Heart left ventricle (tissue), 13 donors: ENCODE data around the gene RPS19.

Experiments
- CTCF ChIP-seq, 12 donors: fragments of 200-600 bp; sonication (generic) in 4 of 12; IDR thresholded peaks; one replicate each; pipeline versions ENCODE4 v1.5.0 to v1.8.0; 2018 to 2022; ENCODE audit warnings: antibody characterized with exemption in 12 of 12, mild to moderate bottlenecking in 5 of 12
- POLR2A ChIP-seq, 2 donors: fragments of 450-650 bp; IDR thresholded peaks; one replicate each; pipeline ENCODE4 v1.6.1; 2017; ENCODE audit warnings: antibody characterized with exemption in 2 of 2, mild to moderate bottlenecking in 2 of 2, moderate library complexity in 2 of 2
- donor health status: ischemic (EF 13 %, LVEDD 7.1; RV severe dilation, severe dysfunction).
- donor health status: DM: no; HTN: yes; CAD: no.
- donor health status: DM: no; HTN: no; CAD: no.
- donor health status: ischemic (EF 25% LVEDD 6.9; RV normal size, moderate dysfunction).
- donor health status: ischemic (EF 25% LVEDD 5.7; RV mildly dilated, moderate dysfunction).
- donor health status: ischemic (EF 35%, LVEDD 5.7; RV mildly dilated, moderate dysfunction).
- donor health status: nonischemic (EF 11% LVEDD 7.7; RV severe dilation, severe dysfunction).
- donor health status: DM: yes; HTN: yes; CAD: no.
- donor health status: PGD.
- donor health status: ischemic (EF 29% LVEDD 5.4; RV normal size, mild dysfunction).
- donor health status: nonischemic (EF 23%, LVEDD 6.1; RV moderate dilation, normal function).

GRCh38 chr19:41868989-41869300, 8.9 kb downstream of the RPS19 start:
- no peak for TF ChIP-seq CTCF (IDR thresholded peaks at IDR 0.05)
- no peak for TF ChIP-seq POLR2A (IDR thresholded peaks at IDR 0.05)
